HL-60/S4 treated with retinoic acid at 250 ng/mL for 4 days and 3 days (cell line): ENCODE data around the gene TMEM217.

Source experiments
- in situ Hi-C: fragments of 300-500 bp; cut with MboI; formaldehyde crosslinking; loops from 2 replicates; pipeline ENCODE4 v1.7.0; 2022; ENCODE audit warnings: low sequenced_read_pairs

TMEM217 gene

GRCh38 chr6:37244430-37245310 is 13.3 kb downstream of the TMEM217 start:
- in situ Hi-C loops, result no loop called here

- in situ Hi-C loops, result no loop called here
Observed at GRCh38 chr6:37243816-37244370, 14.1 kb downstream of the TMEM217 start.

DNA sequence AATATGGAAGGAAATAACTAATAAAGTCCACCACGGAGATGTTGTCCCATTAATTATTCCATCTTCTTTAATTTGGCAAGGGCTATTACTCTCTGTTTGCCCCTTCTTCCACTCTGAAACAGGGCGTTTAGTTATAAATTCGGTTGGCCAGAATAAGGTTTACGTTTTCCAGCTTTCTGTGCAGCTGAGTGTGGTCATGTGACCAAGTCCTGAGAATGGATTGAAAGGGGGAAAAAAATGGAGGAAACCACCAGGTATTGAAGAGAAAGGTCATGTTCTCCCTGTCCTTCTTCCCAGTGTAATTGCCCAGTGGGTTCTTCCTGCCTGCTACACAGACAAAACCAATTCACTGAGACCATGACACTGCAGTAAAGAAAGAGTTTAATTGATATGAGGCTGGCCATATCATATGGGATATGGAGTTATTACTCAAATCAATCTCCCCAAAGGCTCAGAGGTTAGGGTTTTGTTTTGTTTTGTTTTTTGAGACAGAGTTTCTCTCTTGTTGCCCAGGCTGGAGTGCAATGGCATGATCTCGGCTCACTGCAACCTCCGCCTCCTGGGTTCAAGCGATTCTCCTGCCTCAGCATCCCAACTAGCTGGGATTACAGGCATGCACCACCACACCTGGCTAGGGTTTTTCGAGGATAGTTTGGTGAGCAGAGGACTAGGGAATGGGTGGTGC is 14.7 kb downstream of the TMEM217 start:
- in situ Hi-C loops, result no loop called here

DNA sequence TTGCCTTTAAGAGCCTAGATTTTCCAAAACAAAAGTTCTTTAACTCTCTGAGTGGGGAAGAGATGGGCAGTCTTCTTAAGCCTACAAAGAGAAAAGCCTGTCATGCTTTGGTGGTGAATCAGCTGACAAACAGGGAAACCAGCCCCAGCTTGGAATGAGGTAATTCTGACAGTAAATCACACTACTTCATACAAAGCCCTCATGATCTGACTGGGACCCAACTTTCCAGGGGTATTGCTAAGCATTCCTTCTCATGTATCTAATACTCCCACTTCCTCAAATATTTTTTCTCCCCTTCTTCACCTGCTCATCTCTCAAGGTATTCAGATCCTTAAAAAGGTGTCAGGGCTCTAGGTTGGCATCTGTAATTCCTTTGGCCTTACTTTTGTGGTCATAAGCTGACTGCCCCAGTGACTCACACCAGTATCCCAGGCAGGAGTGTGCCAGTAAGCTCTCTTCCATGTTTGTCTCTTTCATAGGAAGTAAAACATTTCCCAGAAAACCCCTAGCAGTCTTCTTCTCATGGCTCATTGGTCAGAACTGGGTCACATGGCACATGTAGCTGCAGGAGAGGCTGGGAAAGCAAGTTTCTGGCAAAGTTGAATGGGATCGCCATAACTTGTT is 15.4 kb downstream of the TMEM217 start:
- in situ Hi-C loops, result no loop called here

- in situ Hi-C loops, result no loop called here
Observed at GRCh38 chr6:37241775-37242428, 16.0 kb downstream of the TMEM217 start.

DNA sequence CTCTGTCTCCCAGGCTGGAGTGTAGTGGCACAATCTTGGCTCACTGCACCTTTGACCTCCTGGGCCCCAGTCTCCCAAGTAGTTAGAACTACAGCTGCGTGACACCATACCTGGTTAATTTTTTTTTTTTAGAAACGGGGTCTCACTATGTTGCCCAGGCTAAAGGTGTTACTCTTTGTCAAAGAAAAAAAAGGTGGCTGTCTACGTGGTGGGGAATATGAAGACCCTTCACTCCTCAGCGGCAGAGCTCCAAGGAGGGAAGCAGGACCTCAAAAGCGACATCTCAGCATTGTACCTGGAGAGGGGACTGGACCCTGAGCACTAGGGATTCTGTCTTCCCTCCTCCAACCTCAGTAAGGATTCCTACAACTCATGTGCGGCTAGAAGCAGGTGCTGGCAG is 16.8 kb downstream of the TMEM217 start:
- in situ Hi-C loops, result no loop called here

- in situ Hi-C loops, result no loop called here
Observed at GRCh38 chr6:37239950-37240713, 17.8 kb downstream of the TMEM217 start.

DNA sequence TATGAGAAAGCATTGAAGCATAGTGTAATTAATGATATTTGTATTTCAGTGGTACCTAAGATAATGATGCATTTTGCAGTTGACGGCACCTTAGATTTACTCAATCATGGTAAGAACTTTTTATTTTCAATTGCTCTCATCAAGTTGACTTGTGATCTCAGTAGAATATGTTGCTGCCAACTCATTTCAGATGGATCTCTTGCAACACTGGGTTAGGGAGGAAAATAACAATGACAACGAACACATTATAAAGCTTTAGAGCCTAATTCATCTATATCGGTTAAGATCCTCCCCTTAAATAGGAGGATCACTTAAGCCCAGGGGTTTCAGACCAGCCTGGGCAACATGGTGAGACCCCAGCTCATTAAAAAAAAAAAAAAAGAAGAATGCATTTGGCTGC is 18.4 kb downstream of the TMEM217 start:
- in situ Hi-C loops, result no loop called here

- in situ Hi-C loops, result no loop called here
Observed at GRCh38 chr6:37238381-37238780, 19.6 kb downstream of the TMEM217 start.

- in situ Hi-C loops, result no loop called here
Observed at GRCh38 chr6:37237789-37238188, 20.2 kb downstream of the TMEM217 start.

- in situ Hi-C loops, result no loop called here
Observed at GRCh38 chr6:37236921-37237320, 21.0 kb downstream of the TMEM217 start.

DNA sequence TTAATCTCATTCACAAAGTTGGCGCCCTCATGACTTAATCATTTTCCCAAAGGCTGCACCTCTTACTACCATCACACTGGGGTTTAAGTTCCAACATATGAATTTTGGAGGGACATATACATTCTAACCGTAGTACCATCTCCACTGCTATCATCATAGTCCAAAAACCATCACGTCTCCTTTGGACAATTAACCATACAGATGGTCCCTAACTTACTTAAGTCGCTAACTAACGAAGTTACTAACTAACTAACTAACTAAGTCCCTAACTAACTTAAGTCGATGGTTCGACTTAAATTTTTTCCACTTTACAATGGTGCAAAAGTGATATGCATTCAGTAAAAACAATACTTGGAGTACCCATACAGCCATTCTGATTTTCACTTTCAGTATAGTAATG is 24.4 kb downstream of the TMEM217 start:
- in situ Hi-C loops, result no loop called here

DNA sequence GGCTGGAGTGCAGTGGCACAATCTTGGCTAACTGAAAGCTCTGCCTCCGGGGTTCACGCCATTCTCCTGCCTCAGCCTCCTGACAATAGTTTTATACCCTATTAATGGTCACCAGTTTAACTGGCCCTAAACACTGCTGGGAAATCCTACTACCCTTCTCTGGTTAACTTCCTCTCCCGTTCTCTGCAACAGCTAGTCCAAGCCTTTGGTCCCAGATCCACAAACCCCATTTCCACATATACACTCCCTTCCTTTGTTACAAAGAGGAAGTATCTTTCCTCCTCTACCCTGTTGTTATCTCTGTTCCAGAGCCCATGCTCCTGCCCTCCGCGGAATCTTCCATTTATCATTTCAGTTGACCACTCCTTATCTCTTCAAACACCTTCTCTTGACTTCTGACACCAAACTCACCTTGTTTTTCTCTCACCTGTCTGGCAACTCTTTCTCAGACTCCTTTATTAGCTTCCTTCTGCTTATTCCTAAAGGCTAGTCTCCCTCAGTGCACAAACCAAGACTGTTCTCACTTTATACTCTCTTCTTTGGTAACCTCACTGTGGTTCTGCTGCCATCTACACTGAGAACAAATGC is 25.4 kb downstream of the TMEM217 start:
- in situ Hi-C loops, result no loop called here

- in situ Hi-C loops, result no loop called here
Observed at GRCh38 chr6:37230104-37230503, 27.8 kb downstream of the TMEM217 start.

DNA sequence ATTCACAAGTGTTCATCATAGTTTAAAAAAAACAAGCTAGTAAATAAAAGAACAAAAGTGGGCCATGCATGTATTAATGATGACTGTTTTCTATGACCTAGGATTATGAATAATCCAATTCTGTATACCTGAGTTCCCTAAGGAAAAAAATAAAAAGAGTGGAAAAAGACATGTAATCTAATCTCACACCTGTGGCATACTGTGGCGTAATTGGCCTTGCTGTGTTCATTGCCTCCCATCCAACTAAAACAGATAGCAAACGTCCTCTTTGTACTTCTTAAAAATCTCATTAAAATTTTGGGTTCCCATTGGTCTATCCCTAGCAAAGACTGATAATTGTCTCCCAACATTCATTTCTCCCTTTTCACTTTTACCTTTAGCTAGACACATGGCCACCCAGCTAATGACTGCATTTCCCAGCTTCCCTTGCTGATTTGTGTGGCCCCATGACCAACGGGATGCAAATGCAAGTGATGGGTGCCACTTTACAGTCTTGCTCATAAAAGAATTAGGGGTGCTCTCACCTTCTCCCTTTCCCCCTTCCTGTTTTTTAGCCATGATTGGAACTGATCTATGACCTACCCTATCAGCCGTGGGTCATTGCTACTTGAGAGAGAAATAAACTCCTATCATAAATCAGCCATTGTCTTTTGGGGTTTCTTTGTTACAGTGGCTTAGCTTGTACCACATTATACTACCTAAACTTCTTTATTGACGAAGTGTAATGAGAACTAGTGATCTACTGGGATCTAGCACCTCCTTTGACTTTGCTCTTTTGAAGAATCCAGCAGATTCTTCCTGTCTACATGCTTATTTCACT is 32.4 kb downstream of the TMEM217 start:
- in situ Hi-C loops, result no loop called here

- in situ Hi-C loops, result loop anchor here (25.0 kb wide), 3 partner anchors 336 to 611 kb away; partner anchors contain the start of gene C6orf89
Observed at GRCh38 chr6:37222992-37223391, 35.0 kb downstream of the TMEM217 start.

GRCh38 chr6:37222125-37222967 is 35.6 kb downstream of the TMEM217 start:
- in situ Hi-C loops, result loop anchor here (25.0 kb wide), 3 partner anchors 335 to 610 kb away; partner anchors contain the start of gene C6orf89

- in situ Hi-C loops, result loop anchor here (25.0 kb wide), 3 partner anchors 334 to 609 kb away; partner anchors contain the start of gene C6orf89
Observed at GRCh38 chr6:37221585-37222124, 36.3 kb downstream of the TMEM217 start.
